Type B pancreatic cell (in vitro differentiated cells): Measurements from ENCODE around the gene KRT84. TPM values are rescaled to one million over a fixed set of nuclear protein-coding genes. Genes with fewer than 3 reads are reported as not detected.

ENCODE experiments used
- DNase-seq: peaks from one replicate; pipeline ENCODE4 v3.0.0; 2021; ENCODE audit warnings: mixed read lengths; ENCODE audit not compliant: unreplicated experiment; ENCODE audit errors: extremely low spot score
- H3K27ac Mint-ChIP-seq: 2 replicates; pipeline ENCODE4 v1.8.0; 2021; ENCODE audit warnings: mild to moderate bottlenecking, mixed read lengths
- H3K27me3 Mint-ChIP-seq: 2 replicates; pipeline ENCODE4 v1.8.0; 2021; ENCODE audit warnings: mixed read lengths
- H3K36me3 Mint-ChIP-seq: 2 replicates; pipeline ENCODE4 v1.8.0; 2021; ENCODE audit warnings: mixed read lengths
- H3K4me1 Mint-ChIP-seq: one replicate; pipeline ENCODE4 v1.8.0; 2021; ENCODE audit warnings: mixed read lengths; ENCODE audit not compliant: unreplicated experiment
- H3K4me3 Mint-ChIP-seq: 2 replicates; pipeline ENCODE4 v1.8.0; 2021; ENCODE audit warnings: mild to moderate bottlenecking, mixed read lengths
- H3K9me3 Mint-ChIP-seq: 2 replicates; pipeline ENCODE4 v1.8.0; 2021; ENCODE audit warnings: mixed read lengths
- CTCF ChIP-seq: fragments of 200-600 bp; sonication (generic); conservative IDR thresholded peaks from 2 replicates; pipeline ENCODE4 v1.5.0; 2021; ENCODE audit warnings: antibody characterized with exemption, mild to moderate bottlenecking
- total RNA-seq: library from RNA; stranded (reverse); gene quantifications from 2 replicates; pipeline ENCODE4 v1.2.1, GENCODE V29; 2021; ENCODE audit warnings: low replicate concordance

KRT84 gene
- total RNA-seq, 1 donor from 2014 or later = not detected

GRCh38 chr12:52428121-52428520 is 42.7 kb upstream of the KRT84 start:
- no peak overlapping the region for H3K27ac Mint-ChIP-seq
- no peak overlapping the region for H3K4me3 Mint-ChIP-seq
- no peaks in the 10 kb centered on the region for H3K9me3 Mint-ChIP-seq
- TF ChIP-seq CTCF = no peak
- no peak for DNase-seq
- H3K27me3 Mint-ChIP-seq = peaks cover 54% of the 10 kb centered on the region
- H3K36me3 Mint-ChIP-seq = no peaks in the 10 kb centered on the region
- peaks cover 4% of the 10 kb centered on the region for H3K4me1 Mint-ChIP-seq

GRCh38 chr12:52427083-52427482 is 41.6 kb upstream of the KRT84 start:
- peaks cover 51% of the 10 kb centered on the region for H3K27me3 Mint-ChIP-seq
- no peak overlapping the region for H3K27ac Mint-ChIP-seq
- H3K4me1 Mint-ChIP-seq = peaks cover 5% of the 10 kb centered on the region
- H3K9me3 Mint-ChIP-seq = no peaks in the 10 kb centered on the region
- TF ChIP-seq CTCF = no peak
- no peak overlapping the region for H3K4me3 Mint-ChIP-seq
- no peak for DNase-seq
- no peaks in the 10 kb centered on the region for H3K36me3 Mint-ChIP-seq

GRCh38 chr12:52426034-52426433 is 40.6 kb upstream of the KRT84 start:
- TF ChIP-seq CTCF = no peak
- H3K4me3 Mint-ChIP-seq = no peak overlapping the region
- no peak overlapping the region for H3K27ac Mint-ChIP-seq
- no peaks in the 10 kb centered on the region for H3K36me3 Mint-ChIP-seq
- peaks cover 42% of the 10 kb centered on the region for H3K27me3 Mint-ChIP-seq
- peaks cover 5% of the 10 kb centered on the region for H3K4me1 Mint-ChIP-seq
- DNase-seq = no peak
- no peaks in the 10 kb centered on the region for H3K9me3 Mint-ChIP-seq

- Mint-ChIP-seq H3K27me3 (peaks cover 41% of the 10 kb centered on the region), H3K4me1 (peaks cover 5% of the 10 kb centered on the region), H3K36me3 (no peaks in the 10 kb centered on the region), H3K9me3 (no peaks in the 10 kb centered on the region), H3K27ac (no peak overlapping the region), H3K4me3 (no peak overlapping the region)
- DNase-seq = no peak
- TF ChIP-seq CTCF = no peak
These were observed 40.0 kb upstream of the KRT84 start for GRCh38 chr12:52425466-52425865.

- Mint-ChIP-seq H3K9me3 (no peaks in the 10 kb centered on the region), H3K4me1 (peaks cover 5% of the 10 kb centered on the region), H3K27me3 (peaks cover 37% of the 10 kb centered on the region), H3K27ac (no peak overlapping the region), H3K4me3 (no peak overlapping the region), H3K36me3 (no peaks in the 10 kb centered on the region)
- no peak for TF ChIP-seq CTCF
- DNase-seq = no peak
These were observed 38.4 kb upstream of the KRT84 start for GRCh38 chr12:52423661-52424500.
